HG03442 (cell line): Measurements from ENCODE around the gene SLC9A7.

Source experiments
- ATAC-seq: cut with Tn5 transposase; IDR thresholded peaks from one replicate; pipeline ENCODE4 v1.9.1; 2021; ENCODE audit warnings: mild to moderate bottlenecking, moderate library complexity; ENCODE audit not compliant: unreplicated experiment

The SLC9A7 gene

GRCh38 chrX:46653482-46653881, 105.4 kb downstream of the SLC9A7 start:
- ATAC-seq, result no peak

GRCh38 chrX:46649421-46650260, 109.3 kb downstream of the SLC9A7 start:
- ATAC-seq, result no peak

GRCh38 chrX:46648660-46649059, 110.3 kb downstream of the SLC9A7 start:
- ATAC-seq, result no peak

GRCh38 chrX:46647251-46647650, 111.7 kb downstream of the SLC9A7 start:
- ATAC-seq, result no peak

GRCh38 chrX:46645614-46646013, 113.3 kb downstream of the SLC9A7 start:
- ATAC-seq, result no peak

GRCh38 chrX:46643636-46644035, 115.3 kb downstream of the SLC9A7 start:
- no peak for ATAC-seq

- ATAC-seq, result no peak
Observed at GRCh38 chrX:46642145-46642544, 116.8 kb downstream of the SLC9A7 start.

- peak; percentile 78 for ATAC-seq
Observed at GRCh38 chrX:46637938-46638337, 121.0 kb downstream of the SLC9A7 start.

- no peak for ATAC-seq
Observed at GRCh38 chrX:46636223-46636622, 122.7 kb downstream of the SLC9A7 start.

- ATAC-seq, result no peak
Observed at GRCh38 chrX:46635186-46635585, 123.7 kb downstream of the SLC9A7 start.

GRCh38 chrX:46634577-46634976, 124.3 kb downstream of the SLC9A7 start:
- ATAC-seq, result no peak

GRCh38 chrX:46630141-46630540, 128.8 kb downstream of the SLC9A7 start:
- ATAC-seq, result no peak

GRCh38 chrX:46628460-46629371, 130.2 kb downstream of the SLC9A7 start:
- ATAC-seq, result peak; percentile 88

- no peak for ATAC-seq
Observed at GRCh38 chrX:46627711-46628419, 131.1 kb downstream of the SLC9A7 start.

- no peak for ATAC-seq
Observed at GRCh38 chrX:46627062-46627461, 131.9 kb downstream of the SLC9A7 start.

- no peak for ATAC-seq
Observed at GRCh38 chrX:46626566-46626965, 132.4 kb downstream of the SLC9A7 start.

GRCh38 chrX:46624090-46624786, 134.7 kb downstream of the SLC9A7 start:
- no peak for ATAC-seq

GRCh38 chrX:46621572-46621971, 137.3 kb downstream of the SLC9A7 start:
- no peak for ATAC-seq

GRCh38 chrX:46620505-46620904, 138.4 kb downstream of the SLC9A7 start:
- ATAC-seq, result no peak

- no peak for ATAC-seq
Observed at GRCh38 chrX:46618947-46619346, 140.0 kb downstream of the SLC9A7 start.

- no peak for ATAC-seq
Observed at GRCh38 chrX:46617906-46618305, 141.0 kb downstream of the SLC9A7 start.
